Subcutaneous adipose tissue (tissue), 4 donors: ENCODE measurements around the gene TM9SF2. TPM values are rescaled to one million over a fixed set of nuclear protein-coding genes. Genes with fewer than 3 reads are reported as not detected.

ENCODE experiments used
- total RNA-seq, 4 donors: library from RNA; depleted of rRNA; stranded (reverse); fragments of >200 nt; gene quantifications; one replicate each; pipeline ENCODE4 v1.1.0, GENCODE V29; 2016
- TF ChIP-seq, protein P1 (sequence below): fragments of 450-650 bp; IDR thresholded peaks from one replicate; pipeline ENCODE4 v1.5.1; 2016; ENCODE audit warnings: low read depth, mild to moderate bottlenecking, control low read depth, antibody characterized with exemption, moderate library complexity

Gene TM9SF2
- total RNA-seq, 4 donors from 2014 or later: 63.7 to 130 (median 105) TPM

DNA sequence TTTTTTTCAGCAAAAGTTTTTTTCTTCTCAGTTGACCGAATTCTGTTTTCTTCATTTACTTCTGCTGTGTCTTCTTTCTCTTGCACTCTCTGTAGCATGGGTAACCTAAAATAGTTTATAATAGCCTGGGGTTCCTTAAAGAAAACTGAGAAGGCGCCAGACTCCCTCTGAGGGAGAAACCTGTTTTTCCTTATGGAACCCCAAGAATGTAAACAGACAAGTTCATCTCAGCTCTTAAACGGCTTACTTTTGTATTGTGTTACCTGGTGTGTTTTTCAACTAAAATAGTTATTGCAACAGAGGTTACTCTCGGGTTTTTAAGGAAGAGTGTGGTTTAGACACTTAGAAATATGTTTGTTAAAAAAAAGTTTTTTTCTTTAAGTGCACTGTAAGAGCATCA lies 23.8 kb upstream of the TM9SF2 start:
- TF ChIP-seq, protein P1, sequence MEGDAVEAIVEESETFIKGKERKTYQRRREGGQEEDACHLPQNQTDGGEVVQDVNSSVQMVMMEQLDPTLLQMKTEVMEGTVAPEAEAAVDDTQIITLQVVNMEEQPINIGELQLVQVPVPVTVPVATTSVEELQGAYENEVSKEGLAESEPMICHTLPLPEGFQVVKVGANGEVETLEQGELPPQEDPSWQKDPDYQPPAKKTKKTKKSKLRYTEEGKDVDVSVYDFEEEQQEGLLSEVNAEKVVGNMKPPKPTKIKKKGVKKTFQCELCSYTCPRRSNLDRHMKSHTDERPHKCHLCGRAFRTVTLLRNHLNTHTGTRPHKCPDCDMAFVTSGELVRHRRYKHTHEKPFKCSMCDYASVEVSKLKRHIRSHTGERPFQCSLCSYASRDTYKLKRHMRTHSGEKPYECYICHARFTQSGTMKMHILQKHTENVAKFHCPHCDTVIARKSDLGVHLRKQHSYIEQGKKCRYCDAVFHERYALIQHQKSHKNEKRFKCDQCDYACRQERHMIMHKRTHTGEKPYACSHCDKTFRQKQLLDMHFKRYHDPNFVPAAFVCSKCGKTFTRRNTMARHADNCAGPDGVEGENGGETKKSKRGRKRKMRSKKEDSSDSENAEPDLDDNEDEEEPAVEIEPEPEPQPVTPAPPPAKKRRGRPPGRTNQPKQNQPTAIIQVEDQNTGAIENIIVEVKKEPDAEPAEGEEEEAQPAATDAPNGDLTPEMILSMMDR: no peak

DNA sequence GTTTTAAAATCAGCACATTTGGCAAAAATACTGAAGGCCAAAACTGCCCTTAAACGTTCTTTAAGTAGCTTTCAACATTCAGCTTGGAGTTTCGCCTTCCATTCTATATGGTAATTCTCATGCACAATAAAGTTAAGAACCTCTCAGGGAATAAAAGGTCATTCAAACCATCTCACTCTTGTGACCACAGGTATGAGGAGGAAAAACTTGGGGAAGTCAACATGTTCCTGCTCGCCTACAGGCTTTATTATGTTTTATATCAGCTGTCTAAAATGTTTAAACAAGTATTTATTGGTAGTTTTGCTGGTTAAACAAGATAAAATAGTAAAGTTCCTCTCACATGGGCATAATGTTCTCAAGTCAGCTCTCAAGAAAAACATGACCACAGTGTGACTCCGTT lies 19.9 kb upstream of the TM9SF2 start:
- TF ChIP-seq, protein P1: no peak

DNA sequence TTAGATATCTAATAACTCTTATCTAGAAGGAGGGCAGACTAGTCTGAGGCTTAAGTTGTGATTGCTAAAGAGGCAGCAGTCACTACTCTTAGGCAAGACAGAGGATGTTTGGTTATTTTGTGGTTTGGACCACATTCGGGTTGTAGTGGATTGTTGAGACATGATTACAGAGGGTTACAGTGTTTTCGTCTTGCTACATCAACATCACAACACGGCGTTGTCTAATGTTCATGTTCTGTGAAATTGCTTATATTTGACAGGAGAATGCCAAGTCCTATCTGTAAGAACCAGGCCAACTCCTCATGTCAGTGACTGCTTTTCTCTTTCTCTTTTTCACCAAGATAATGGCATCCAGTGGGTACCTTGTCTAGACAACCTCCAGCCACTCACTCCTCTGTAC lies 16.8 kb upstream of the TM9SF2 start:
- TF ChIP-seq, protein P1: no peak

DNA sequence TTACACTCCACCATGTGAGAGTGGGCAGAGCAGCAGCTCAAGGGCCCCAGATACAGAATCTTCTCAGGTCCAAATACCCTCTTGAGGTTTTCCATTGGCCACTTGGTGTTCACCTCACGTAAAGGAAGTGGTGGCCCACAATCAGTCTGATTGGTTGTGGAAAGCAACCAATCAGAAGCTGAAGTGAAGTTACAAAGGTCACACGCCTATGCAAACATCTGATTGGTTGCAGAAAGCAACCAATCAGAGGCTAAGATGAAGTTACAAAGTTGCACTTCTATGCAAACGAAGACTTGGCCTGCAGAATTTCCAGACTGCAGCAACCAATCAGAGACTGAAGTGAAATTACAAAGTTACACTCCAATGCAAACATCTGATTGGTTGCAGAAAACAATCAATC lies 14.3 kb upstream of the TM9SF2 start:
- TF ChIP-seq, protein P1: no peak

DNA sequence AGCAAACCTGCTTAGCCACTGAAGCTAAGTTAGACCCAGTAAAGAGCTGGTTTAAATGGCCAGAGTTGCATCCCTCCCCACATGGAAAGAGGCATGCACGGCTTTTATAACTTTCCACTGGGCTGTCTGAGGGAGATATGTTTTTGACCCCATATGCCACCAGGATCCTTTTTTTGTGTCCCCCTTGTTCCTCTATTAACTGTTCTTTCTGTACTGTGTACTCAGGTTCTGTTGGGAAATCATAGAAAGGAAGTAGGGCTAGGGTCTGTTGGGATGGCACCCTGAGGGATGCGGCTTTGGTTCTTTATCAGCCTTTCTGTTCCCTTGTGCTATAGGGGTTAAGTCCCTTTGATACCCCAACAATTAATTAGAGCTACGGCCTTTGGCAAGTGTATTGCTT lies 12.2 kb upstream of the TM9SF2 start:
- TF ChIP-seq, protein P1: no peak

DNA sequence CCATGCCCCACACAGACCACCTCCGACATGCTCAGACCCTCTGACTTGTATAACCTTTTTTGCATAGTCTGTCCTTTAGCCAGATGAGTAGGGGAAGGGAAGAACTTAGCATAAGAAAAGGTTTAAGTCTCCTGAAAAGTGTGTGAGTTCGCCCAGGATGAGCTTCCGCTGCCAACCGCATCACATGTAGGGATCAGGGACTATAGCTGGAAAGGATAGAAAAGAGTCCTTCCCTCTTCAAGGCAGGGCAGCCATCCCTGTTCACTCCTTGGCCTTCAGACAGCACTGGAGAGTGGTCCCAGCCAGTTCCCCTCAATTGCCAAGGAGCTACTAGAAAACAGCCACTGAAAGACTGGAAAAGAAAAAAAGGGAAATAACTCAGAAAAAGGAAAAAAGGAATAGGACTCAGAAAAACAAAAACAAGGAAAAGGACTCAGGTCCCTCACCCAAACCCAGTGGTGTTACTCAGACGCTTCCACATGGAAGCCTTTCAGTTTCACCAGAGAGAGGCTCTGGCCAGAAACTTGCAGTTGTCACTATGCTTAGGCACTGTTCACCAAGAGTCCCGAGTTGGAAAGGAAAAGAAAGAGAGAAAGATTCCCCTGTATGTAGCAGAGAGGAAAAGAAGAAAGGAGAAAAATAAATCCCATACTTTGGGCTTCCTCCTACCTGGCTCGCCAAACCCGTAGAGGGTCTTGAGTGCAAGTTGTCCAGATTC lies 5.6 kb upstream of the TM9SF2 start:
- TF ChIP-seq, protein P1: no peak

DNA sequence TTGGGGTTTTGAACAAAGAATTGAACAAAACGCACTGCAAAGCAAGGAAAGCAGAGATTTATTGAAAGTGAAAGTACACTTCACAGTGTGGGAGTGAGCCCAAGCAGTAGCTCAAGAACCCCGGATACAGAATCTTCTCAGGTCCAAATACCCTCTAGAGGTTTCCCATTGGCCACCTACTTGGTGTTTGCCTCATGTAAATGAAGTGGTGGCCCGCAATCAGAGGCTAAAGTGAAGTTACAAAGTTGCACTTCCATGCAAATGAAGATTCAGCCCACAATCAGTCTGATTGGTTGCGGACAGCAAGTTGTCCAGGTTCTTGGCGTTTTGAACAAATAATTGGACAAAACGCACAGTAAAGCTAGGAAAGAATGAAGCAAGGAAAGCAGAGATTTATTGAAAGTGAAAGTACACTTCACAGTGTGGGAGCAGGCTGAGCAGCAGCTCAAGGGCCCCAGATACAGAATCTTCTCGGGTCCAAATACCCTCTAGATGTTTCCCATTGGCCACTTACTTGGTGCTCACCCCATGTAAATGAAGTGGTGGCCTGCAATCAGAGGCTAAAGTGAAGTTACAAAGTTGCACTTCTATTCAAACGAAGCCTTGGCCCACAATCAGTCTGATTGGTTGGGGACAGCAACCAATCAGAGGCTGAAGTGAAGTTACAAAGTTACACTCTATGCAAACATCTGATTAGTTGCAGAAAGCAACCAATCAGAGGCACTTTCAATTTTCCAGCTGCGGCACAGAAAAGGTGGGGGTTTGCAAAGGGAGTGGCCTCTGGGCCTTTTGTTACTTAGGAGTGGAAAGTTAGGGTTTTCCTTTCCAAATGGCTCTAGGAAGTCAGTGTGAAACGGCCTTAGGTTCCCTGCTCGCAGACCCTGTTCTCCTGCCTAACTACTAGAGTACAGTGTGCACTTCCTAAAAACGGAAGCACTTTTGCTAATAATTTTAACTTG lies 4.8 kb upstream of the TM9SF2 start:
- TF ChIP-seq, protein P1: no peak
